CD4-positive, alpha-beta T cell treated with Interferon gamma for 1 hour (primary cell): ENCODE data around the gene ARHGAP6.
"Not testable (repeated sequence)": the region's sequence is repeated elsewhere in the genome, so short reads cannot be mapped to it uniquely, and the experiment has no call there.

Experiments
- DNase-seq: peaks from one replicate; pipeline ENCODE4 v3.0.0-alpha.2; 2020

The ARHGAP6 gene

DNA sequence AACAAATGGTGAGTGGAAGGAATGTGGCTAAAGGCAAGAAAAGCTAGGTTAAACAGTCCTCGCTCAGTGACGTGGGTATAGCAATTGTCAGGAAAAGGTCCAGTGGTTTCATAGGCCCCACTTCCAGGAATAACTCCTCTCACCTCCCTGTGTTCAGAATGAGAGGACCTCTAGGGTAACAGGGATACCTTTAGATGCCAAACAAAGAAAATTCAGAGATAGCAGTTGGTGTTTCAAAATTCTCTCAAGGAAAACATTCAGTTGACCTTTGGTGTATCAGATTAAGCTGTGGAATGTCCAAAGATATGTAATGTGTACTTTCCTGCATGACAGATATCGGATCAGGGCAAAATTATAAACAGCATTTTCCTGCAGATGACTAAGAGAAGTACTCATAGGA, 155.9 kb downstream of the ARHGAP6 start:
- DNase-seq = no peak

DNA sequence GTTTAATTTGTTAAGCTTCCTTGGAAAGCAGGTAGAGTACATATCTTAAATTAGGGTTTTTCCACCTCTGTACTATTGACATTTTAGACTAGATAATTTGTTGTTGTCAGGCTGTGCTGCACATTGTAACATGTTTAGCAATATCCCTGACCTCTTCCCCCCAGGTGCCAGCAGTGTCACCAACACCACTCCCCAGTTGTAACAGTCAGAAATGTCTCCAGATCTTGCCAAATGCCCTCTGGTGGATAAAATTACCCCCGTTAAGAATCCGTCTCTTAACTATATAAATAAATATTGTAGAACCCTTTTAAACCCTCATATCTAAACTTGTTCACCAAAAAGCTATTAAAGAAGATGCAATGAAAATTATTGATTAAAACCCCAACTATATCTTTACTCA, 161.5 kb downstream of the ARHGAP6 start:
- no peak for DNase-seq

DNA sequence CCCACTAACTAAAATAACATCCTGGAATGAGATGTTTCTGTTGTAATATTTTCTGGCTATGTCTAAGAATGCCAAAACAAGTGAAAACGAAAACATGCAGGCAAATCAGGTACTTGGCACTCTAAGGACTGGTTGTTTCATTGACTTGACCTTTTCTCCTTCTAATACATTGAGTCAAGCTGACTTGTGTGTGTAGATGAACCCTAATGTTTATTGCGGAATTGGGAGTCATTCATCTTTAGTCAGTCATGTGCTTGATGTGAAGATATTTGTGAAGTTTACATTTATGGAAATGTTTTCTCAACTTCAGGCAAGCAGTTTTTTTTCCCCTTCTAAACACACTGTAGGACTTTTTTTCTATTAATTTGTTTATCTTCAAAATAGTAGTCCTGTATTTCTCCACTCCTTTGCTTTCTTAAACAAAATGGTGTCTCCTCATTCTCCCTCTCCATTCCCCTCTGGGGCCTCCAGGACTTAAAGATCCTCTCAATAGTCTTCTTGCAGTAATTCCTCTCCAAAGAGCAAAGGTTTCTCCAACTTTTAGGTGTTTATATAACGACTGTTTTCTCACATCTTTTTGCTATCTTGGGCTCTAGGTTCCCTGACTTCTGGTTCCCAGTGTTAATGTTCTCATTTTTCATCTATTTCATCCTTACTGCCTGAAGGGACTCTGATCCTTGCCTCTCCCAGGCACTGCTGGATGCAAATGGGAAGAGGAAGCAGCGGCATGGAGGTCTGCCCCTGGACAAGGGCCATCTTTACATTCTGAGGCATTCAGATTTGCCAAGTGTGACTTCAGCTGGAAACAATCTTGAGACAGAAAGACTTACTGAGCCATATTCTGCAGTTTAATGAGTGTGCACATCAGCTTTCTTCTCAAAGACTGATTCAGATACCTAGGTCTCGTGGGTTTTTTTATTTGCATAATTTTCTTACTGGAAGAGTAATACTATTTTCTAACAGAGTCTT, 166.4 kb downstream of the ARHGAP6 start:
- DNase-seq = no peak

DNA sequence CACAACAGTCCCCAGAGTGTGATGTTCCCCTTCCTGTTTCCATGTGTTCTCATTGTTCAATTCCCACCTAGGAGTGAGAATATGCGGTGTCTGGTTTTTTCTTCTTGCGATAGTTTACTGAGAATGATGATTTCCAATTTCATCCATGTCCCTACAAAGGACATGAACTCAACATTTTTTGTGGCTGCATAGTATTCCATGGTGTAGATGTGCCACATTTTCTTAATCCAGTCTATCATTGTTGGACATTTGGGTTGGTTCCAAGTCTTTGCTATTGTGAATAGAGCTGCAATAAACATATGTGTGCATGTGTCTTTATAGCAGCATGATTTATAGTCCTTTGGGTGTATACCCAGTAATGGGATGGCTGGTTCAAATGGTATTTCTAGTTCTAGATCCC, 174.3 kb downstream of the ARHGAP6 start:
- DNase-seq = not testable (repeated sequence)

DNA sequence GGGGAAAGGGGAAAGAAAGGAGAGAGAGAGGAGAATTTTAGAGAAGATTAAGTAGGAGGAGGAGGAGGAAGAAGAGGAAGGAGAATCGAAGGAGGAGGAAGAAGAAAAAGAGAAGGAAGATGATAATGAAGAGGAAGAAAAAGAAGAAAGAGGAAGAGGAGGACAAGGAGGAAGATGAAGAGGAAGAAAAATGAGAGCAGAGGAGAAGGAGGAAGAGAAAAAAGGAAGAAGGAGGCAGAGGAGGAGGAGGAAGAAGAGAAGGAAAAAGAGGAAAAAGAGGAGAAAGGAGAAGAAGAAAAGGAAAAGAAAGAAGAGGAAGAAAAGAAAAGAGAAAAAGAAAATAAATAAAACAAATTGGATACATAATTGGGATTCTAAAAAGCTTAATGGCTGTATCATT, 181.4 kb downstream of the ARHGAP6 start:
- no peak for DNase-seq

DNA sequence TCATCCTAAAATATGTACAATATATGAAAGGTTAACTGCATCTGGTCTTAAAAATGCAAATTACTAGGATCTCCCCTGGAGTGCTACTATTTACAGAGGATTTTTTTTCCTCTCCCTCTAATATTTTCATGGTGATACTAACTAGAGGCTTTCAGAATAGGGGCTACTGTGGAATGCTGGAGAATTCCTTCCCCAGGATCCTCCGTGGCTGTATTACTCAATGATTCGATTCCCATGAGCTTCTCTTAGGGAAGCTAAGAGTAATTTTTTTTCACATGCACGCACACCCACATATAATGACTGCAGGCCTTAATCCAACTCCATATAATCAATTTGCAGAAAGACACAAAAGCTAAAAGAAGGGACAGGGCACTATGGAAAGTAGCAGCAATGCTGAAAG, 184.7 kb downstream of the ARHGAP6 start:
- no peak for DNase-seq

DNA sequence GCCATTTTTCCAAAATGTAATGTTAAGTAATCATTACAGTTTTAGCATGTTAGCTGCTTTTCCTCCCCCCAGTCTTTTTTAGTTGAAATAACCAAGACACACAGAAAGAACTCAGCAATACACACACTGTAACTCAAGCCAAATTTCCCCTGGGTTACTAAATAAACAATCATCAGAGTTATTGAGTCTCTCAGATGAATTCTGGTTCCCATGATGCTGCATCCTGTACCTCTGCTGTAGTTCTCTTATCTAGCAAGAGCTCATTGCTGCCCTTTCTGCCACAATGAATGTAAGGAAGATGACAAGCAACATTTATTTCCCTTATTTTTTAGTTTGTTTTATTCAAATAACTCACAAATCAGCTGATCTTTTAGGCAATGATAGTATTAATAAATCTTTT, 185.1 kb downstream of the ARHGAP6 start:
- no peak for DNase-seq

DNA sequence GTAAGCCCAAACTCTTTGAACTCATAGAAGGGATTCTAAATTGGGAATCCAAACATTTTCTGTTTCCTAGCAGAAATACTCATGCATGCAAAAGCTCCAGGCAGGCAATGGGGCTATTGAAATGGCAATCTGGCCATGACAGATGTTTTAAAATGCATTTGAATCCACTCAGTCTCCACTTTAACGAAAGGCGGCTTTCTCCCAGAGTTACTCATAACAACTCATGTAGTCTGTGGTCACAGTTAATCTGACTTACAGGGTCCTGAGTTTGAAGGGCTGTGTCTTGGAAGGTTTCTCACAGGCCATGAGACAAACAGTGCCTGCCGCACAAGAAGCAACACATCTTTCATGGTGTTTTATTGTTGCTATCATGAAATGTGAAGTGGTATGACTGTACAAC, 186.8 kb downstream of the ARHGAP6 start:
- no peak for DNase-seq

DNA sequence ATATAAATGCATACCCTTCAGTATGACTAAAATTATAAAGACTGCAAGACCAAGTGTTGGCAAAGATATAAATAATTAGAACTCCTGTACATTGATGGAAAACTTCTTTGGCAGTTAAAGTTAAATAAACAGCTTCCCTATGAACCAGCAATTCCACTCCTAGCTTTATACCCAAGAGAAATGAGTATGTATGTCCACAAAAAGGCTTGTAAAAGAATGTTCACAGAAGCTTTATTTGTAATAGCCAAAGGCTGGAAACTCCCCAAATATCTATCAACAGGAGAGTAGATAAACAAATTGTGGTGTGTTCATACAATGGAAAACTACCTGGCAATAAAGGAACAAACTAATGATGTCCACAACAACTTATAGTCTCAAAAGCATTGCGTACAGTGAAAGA, 187.7 kb downstream of the ARHGAP6 start:
- DNase-seq = no peak

DNA sequence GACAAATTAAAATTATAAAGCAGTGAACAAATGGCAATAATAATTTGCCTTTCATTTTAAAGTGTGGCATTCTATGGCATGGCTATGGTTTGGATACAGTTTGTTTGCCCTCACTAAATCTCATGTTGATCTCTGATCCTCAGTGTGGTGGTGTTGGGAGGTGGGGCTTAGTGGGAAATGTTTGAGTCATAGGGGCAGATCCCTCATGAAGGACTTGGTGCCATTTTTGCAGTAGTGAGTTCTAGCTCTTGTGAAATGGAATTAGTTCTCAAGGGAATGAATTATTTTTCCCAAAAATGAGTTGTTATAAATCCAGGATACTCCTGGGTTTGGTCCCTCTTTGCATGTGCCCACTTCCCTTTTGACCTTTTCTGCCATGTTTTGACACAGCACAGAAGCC, 191.1 kb downstream of the ARHGAP6 start:
- no peak for DNase-seq

DNA sequence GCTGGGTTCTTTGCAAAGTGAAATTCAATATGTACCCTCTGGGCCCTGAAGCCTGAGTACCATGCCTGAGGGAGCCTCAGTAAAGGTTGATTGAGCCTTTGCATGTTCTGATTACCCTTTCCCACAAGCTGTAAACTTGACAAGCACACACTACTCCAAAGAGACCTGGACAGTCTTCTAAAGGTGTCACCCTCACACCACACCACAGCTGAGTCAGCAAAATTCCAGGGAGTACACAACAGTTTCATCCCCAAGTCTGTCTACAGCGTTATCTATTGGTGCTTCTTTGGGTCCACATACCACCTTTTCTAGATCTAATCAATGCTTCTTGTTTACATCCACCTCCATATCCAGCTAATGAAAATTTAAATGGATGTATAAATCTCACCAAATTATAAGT, 191.7 kb downstream of the ARHGAP6 start:
- no peak for DNase-seq

DNA sequence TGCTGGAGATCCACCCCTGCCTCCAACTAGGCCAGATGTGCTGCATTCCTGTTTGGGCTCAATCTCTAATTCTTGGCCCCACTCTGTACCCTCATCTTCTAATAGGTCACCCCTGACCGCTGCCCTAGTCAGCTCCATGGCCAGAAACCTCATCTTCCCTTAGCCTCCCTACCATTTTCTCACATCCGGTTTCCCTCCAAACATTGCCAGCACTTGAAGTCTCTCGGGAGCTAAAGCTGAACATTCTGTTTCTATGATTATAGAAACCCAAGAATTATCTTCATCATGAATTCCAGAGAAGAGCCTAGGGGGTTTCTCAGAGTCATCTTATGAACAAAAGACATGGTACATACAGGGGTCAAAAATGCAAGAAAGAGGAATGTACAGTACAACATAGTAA, 192.8 kb downstream of the ARHGAP6 start:
- DNase-seq = no peak

DNA sequence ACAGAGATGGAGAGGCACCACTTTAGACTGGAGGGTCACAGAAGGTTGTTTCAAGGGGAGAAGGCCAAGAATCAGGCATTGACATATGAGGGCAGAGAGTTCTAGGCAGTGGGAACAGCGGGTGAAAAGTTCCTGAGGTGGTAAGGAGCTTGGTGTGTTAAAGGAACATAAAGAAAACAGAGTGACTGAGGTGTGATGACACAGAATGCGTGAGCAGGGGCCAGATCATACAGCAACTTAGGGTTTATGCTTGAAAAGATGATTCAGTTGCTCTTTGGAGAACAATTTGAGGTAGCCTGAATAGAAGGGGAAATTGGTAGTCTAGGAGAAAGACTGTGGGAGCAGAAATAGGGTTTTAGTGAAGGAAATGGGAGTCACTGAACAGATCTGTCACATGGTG, 193.3 kb downstream of the ARHGAP6 start:
- no peak for DNase-seq

DNA sequence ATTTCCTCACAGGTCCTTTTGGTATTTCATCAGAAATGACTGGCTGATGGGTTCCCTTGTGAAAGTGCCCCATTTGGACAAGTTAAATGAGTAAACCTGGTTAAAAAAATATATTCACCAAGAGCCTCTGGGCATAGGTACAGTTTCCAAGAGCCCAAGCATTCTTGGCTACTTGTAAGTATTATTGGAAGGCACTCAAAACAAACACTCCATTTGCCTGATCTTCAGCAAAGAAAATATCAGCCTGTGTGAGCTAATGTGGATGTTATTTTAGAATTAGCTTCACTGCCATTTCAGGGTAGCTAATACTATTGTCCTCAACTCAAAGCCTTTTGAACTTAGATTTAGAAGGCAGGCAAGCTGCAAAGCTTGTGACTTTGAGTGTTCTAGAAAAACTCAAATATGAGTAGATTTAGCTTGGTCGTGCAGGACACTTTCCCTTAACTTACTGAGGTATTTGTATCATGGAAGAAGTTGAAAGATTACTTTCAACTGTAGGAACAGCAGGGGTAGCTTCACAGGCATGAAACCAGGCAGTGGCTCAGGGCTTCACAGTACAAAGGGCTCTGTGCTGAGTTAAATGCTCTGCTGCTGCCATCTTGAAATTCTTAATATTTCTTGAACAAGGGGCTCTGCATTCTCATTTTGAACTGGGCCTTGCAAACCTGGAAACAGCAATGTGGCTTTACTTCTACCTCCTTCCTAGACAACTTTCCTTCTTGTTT, 195.3 kb downstream of the ARHGAP6 start:
- no peak for DNase-seq

DNA sequence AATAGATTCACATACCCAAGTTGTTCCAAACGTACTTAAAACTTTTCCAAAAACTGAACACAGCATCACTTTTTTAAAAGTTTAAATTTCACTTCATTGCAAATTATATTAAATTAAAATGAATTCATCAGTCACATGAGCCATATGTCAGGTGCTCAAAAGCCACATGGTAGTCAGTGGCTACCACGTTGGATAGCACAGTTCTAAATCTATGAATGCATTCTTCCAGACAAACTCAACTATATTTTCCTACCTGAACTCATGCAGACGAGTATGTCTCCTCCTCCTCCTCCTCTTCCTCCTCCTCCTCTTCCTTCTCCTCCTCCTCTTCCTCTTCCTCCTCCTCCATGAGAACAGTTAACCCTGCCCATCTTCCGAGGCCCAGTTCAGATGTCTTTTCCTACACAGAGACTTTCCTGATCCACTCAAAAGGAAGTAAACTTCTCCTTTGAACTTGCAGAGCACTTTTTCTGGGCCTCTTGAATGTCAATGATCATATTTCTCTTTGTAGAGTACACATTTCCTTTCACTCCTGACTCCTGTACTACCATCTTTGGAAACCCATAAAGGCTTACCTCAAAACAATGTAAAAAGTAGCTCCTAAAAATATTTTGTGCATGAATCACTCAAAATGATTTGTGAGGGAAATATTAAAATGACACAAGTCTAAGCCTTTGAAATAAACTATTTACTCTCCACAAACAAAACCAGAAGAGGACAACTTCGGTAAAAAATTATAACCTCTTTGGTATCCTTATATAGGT, 199.9 kb downstream of the ARHGAP6 start:
- no peak for DNase-seq

DNA sequence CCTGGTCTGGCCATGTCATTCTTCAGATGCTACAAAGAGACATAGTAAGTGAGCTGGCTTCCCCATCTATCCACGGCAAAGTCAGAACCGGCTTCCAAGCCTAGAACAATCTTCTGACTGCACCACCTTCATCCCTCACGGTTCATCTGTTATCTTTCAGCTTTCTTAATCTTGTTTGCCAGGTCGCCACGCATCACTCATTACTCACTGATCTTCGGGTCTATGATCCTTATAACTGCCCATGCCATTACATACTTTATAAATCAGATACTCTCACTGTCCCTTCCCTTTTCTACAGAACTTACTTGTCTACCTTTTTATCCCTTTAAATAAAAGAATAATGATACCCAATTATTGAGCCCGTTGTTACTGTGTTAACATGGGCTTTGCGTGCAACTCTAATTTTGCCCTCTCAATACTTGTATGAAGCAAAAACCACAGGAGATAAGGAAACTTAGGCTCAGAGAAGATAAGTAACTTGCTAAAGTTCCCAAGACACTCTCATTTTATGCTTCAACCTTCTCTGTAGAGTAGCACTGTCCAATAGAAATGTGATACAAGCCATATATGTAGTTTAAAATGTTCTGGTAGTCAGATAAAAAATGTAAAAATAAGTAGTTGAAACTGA, 200.8 kb downstream of the ARHGAP6 start:
- no peak for DNase-seq

DNA sequence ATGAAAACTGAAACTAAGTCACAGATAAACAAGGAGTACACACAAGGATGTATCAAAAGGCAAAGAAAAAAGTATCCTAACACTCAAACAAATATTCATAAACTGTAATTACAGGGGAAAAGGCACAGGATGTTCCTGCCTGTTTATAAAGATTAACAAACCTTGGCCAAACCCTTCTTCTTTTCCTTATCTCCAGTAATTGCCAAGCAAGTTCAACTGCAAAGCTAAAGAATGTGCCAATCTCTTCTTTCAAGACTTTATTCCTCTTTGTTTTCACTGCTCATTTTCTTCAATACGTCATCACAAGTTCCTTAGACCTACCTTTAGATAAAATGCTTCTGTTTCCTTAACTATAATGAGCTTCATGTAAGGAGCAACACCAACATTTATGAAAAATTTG, 201.3 kb downstream of the ARHGAP6 start:
- no peak for DNase-seq

DNA sequence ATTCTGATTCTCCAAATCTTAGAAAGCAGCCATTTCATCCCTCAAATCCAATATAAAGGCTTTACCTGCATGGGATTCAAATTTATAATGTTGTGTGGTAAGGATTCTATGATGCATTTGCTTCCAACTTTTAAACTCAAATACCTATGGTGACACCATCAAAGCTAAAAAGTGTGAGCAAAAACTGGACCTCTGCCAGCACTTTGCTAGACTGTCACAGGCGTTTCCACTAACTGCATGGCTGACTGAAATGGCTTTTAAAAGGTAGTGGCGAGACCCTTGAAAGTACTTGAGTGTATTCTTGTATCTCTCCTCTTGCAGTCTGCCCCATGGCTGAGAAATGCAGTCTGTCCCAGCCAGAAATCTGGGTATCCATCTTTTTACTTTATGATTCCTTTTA, 203.1 kb downstream of the ARHGAP6 start:
- no peak for DNase-seq

DNA sequence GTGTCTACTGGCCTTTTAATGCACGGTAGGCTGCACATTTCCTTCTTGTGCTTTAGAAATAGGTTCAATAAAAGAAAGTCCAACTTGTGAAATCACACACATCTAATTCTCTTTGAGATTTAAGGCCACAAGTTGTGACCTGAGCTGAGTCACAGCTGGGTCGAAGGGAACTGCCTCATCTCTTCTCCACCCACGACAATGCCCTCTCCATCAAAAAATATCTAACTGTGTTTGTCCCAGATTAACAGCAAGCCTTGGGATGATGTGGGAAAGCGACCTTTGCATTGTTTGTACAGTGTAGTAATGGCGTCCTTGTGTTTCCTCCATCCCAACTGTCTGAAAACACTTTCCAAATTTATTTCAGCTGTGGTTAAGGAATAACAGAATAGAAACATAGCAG, 203.6 kb downstream of the ARHGAP6 start:
- no peak for DNase-seq

DNA sequence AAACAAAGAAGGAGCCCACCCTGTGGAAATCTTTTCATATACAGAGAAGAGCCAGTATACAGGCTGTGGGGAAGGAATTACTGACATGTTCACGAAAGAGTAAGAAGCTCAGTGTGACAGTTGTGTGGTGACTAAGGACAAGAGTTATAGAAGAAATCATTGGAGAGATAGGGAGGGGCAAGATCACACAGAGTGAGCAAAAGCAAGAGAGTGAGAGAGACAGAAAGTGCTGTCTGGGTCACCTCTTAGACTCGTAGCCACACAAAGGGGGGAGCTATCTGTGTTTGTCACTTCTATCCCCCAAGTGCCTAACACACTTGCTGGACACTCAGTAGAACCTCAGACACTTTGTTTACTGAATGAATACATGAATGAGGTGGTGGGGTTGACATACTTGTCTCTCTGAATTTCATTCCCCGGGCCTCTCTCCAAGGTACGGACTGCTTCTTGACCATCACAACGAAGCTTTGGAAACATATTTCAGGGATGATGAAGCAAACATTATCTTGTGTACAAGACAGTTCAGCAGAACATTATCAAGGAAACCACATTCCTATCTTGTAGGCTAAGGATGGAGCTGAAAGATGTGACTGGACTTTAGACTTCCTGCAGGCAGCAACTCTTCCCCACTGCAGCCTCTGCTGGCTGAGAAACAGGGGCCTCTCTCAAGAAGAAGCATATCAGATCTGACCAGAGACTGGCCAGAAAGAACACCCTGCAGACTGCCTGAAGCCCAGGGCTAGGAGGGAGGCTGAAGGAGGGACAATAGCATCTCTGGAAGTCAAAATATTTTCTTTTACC, 204.3 kb downstream of the ARHGAP6 start:
- DNase-seq = no peak

DNA sequence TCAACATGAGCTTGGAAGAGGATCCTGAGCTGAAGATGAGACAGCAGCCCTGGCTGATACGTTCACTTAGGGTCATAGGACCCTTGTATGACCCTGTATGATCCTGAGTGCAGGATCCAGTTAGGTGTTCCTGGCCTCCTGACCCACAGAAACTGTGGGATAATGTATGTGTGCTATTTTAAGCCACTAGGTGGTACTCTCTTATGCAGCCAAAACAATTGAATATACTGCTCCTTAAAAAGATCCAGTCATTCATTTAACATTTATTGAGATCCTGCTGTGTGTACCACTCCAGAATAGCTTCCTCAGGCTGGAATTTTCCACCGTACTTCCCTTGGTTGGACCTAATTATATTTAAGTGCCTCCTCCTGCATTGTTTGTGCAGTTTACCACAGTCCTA, 205.4 kb downstream of the ARHGAP6 start:
- DNase-seq = no peak

DNA sequence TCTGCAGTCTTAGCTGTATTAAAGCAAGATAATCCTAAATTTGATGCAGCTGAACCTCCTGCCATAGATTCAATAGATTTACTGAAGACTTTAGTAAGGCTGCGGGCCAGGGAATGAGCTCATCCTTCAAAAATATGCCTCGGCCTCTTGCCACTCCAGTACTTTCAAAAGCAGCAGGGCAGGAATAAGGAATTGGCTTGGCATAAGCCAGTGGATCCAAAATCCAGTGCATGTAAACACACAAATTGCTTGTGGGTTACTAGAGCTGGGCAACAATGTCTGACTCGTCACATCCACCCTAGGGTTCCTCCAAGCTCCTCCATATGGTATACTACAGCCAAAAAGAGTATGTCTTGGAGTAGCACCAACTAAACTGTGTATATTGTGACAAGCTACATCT, 207.6 kb downstream of the ARHGAP6 start:
- DNase-seq = no peak
